GM18873 (cell line): ENCODE data around the gene IL17C.
A peak's percentile ranks its signal among the peaks of the same experiment; 100 is the strongest.

ENCODE experiments used
- ATAC-seq: cut with Tn5 transposase; IDR thresholded peaks from one replicate; pipeline ENCODE4 v1.9.1; 2021; ENCODE audit warnings: mild to moderate bottlenecking, moderate library complexity, moderate number of reproducible peaks; ENCODE audit not compliant: unreplicated experiment, low FRiP score

The IL17C gene

DNA sequence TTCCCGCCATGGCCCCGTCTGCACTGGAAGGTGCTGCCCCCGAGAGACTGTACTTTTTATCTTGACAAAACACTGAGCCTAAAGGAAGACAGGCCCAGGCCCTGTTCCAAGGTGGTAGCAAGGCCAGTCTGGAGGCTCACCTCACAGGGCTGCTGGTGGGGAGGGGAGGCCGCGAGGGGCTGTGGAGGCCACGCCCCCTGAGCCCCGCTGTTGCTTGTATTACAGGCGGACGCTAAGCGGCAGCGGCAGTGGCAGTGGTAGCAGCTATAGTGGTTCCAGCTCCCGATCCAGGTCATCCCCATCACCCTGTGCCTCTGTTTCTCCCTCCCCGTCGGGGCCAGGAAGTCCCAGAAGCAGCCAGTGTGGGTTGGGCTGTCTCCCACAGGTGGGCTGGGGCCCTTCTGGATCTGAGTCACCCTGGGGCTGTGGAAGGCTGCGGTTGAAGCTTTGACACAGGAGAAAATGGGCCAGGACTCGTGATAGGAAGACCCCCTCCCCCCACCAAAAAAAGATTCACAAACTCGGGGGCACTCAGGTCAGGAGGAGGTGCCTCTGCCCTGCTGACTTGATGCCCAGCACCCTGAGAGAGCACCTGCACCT, 13.3 kb upstream of the IL17C start:
- no peak for ATAC-seq

DNA sequence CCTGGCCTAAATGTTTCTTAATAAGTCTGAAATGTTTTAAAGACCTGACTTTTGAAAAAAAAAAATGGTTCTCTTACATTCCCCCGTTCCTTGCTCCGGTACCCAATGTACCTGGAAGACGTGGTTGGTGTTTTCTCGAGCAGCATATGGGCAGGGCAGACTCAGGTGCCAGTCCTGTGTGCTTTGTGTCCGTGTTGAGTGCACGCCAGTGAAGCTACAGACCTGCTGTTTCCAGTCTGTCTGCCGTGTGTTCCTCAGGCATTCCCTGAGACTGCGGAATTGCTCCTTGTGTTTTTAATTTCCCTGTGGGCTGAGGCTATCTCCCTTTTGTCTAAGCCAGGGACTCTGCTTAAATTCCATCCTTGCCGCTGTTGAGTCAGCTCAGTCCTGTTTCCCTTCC, 11.7 kb upstream of the IL17C start:
- ATAC-seq, result no peak

DNA sequence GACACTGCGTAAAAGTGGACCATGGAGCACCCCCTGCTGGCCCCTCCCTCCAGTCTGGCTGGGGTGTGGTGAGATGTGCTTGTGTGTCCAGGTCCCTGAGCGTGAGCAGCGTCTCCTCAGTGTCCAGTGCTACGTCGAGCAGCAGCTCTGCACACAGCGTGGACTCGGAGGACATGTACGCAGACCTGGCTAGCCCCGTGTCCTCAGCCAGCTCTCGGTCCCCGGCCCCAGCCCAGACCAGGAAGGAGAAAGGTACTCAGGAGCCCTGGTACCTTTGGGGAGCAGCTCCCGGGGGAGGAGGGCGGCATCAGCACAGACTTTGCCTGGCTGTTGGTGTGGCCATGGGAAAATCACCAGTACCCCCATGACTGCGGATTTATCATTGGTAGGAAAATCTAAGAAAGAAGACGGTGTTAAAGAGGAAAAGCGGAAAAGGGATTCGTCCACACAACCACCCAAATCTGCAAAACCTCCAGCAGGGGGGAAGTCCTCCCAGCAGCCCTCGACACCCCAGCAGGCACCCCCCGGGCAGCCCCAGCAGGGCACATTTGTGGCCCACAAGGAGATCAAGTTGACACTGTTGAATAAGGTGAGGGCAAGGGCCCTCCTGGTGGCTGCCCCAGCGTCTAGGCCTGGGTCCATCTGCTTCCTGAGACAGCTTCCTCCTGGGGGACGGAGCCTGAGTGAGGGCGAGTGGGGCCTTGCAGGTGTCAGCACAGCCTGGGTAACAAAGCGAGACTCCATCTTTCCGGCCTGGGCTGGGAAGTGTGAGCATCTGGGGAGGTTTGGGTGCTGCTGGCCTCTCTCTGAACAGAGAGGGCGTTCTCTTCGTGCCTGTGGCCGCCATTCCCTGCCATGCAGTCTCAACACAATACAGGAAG, 10.6 kb upstream of the IL17C start:
- no peak for ATAC-seq

DNA sequence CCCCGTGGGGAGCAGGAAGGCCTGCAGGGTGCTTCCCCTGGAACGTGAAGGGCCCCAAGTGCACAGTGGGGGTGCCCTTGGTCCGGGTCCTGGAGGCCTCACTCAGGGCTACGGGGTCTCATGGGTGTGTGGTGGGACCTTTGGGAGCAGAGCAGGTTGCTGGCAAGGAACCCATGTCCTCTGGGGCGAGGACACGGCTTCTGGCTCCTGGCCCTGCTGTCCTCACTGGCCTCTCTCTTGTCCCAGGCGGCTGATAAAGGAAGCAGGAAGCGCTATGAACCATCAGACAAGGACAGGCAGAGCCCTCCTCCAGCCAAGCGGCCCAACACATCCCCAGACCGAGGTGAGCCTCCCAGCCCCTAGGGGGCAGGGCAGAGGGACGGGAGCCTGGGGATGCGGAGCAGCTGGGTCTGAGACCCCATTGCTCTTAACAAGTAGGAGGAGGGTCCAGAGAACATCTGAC, 9.8 kb upstream of the IL17C start:
- no peak for ATAC-seq

DNA sequence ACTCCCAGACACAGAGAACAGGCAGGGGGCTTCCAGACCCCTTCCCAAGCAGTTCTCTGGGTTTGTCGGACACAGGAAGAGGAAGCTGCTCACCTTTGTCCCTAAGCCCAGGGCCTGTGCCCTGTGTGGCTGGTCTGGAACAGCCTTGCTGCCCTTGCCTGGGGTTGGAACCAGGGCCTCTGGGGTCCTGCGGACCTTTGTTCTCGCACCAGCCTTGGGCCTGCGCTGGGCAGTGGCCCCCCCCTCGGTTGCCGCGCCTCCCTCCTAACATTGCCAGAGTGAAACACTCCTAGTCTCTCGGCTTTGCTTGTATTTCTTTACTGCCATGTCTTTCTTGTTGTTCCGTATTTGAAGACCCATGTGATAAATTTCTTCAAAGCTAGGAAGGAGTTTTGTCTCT, 8.5 kb upstream of the IL17C start:
- ATAC-seq, result no peak

DNA sequence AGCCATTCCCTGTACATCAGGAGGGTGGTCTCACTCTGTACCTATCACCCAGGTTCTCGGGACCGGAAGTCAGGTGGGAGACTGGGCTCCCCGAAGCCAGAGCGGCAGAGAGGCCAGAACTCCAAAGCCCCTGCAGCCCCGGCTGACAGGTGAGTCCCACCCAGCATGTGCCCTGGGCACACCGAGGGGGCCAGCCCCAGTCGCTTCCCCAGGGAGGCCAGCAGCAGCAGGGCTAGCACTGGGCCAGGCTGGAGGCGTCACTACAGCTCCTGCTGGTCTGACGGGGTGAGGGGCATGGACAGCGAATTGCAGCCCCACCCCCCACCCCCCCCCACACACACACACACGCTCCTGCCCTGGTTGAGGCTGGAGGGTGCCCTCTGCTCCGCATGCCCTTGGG, 7.9 kb upstream of the IL17C start:
- ATAC-seq, result no peak

DNA sequence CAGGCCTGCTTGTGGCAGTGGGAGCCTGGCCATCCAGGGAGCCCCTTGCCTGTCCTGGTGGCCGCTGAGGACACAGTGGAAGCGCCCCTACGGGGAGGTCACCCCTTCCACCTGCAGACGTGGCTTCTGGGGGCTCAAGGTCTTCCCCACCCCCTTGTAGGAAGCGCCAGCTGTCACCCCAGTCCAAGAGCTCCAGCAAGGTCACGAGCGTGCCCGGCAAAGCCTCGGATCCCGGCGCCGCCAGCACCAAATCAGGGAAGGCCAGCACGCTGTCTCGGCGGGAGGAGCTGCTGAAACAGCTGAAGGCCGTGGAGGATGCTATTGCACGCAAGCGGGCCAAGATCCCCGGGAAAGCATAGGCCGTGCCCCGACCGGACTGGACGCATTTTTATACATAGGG, 7.4 kb upstream of the IL17C start:
- ATAC-seq, result no peak

DNA sequence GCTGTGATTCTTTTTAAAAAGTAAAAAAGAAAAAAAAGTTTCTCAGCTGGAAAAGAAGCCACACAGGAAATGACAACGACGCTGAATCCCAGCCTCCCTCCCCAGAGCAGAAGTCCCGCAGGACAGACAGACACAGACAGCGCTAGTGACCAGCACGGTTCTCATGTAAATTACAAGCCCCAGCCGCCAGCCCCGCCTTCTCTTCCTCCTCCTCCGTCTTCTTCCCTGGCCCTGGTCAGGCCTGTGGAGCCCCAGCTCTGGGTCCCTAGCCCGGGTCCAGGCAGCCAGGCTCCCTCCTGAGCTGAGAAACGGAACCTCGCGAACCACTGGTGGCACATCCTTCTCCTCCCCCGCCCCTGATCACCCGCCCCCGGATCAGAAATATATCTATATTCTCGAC, 7.0 kb upstream of the IL17C start:
- no peak for ATAC-seq

DNA sequence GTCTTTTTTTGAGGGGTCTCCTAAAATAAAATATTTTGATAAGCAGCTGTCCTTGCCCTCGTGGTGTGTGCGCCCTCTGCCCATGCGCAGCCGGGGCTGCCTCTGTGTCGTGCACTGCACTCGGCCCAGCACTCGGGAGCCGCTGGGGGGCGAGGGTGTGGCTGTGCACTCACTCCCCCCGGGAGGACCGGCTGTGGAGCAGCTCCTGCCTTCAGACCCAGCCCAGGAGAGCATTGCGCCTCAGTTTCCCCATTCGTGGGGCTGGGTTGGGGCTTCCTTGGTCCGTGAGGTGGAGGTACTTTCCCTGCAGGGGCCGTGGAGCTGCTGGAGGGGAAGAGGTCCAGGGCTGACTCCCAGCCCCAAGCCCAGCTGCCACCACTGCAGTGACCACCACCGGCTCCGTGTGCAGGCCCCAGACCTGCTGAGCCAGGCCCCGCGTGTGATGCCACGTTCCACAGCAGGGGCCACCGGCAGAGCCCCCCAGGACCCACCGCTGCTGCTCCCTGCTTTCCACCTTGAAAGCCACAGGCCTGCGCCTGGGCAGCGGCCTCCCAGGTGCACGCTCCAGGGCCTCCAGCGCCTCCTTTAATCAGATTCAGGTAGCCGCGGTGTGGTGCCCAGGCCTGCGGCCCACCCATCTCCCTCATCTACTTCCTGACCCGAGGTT, 6.3 kb upstream of the IL17C start:
- no peak for ATAC-seq

DNA sequence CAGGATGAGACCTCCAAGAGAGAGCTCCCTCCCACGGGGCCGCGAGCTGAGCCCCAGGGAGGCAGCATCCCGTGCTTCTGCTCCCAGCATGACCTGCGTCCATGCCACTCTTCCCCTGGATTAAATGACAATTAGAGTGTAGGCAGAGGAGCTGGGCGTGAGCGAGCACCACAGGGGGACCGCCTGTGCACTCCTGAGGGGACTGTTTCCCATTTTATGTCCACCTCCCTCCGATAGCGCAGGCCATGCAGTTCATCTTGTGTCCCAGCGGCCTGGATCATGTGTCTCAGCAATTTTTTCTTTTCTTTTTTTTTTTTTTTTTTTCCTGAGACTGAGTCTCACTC, 5.8 kb upstream of the IL17C start:
- no peak for ATAC-seq

DNA sequence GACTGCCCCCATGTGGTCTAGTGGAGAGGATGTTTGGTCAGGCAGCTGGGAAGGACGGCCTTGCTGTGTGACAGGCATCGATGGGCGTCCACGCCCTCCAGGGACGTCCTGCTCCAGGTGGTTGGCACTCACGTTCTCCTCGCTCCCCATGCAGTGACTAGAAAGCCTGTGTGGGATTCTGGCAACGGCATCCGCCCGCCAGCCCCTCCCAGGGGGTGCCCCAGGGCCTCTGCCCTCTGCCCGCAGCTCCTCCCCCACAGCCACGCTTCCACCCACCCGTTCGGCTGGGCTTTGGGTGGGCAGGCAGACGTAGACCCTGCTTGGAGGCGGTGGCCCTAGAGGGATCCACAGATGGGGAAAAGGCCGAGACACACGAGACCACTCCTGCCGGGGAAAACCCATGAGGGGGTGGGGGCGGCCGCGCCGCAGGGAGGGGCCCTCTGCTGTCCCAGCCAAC, 4.7 kb upstream of the IL17C start:
- ATAC-seq, result peak; percentile 25

DNA sequence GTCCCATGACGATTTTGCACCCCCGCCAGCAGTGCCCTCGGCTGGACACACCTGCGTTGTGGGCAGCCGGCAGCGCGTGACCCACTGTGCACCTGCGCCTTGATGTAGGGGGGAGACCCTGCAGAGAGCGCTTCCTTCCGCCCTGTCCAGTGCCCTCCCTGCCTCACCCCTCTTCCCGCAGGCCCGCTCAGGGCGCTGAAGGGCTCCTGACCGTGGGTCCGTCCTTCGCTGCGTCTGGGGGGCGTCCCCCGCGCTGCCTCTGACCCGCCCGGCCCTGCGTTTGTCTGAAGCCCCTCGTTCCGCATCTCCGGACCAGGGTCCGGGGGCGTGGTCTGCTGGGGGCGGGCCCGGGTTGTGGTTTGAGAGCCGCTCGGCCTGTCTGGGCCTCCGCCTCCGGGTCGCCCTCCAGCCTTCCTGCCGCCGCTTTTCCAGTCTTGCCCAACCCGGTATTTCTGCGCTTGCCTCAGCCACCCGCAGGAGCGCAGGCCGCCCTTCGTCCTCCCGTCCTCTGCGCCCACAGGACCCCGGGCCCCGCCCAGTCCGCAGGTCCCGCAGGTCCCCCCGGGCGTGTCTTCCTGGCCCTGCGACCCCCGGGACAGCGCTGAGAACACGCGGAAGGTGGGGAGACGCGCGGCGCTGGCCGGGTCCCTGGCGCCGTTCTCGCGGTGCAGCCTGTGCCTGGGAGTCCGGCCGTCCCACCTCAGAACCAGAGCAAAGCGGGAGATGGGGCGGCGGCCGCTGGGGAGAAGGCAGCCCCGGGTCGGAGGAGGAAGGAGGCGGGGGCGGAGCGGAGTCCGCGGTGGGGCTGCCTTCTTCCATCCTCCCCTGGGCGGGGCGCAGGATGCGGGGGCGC, 4.0 kb upstream of the IL17C start:
- ATAC-seq, result peak; percentile 52

DNA sequence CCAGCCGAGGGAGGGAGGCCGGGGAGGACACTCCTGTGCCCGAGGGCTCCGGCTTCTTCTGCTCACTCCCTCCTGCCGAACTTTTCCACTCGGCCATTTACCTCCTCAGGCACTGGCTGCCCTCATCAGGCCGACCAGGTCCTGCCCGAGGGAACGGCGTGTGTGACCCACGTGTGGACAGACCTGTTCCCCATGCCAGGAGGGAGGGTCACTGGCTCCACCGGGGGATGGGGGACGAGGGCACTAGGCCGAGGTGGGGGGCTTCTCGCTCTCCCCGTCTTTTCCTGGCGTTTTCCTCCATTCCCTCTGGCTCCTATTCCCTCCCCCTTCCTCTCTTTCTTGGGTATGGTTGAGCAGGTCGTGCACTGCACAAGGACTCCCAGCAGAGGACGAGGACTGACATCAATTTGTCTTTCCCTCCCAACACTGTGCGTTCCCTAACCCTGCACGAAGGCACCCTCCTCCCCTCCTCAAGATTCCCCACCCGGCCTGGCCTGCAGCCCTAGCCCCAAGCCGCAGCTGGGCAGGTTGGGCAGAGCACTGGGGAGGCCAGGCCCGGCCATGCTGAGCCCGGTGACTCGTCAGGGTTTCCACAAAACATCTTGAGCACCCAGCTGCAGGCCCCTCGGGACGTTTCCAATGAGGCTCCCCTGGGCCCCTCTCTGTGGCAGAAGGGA, 3.2 kb upstream of the IL17C start:
- no peak for ATAC-seq

DNA sequence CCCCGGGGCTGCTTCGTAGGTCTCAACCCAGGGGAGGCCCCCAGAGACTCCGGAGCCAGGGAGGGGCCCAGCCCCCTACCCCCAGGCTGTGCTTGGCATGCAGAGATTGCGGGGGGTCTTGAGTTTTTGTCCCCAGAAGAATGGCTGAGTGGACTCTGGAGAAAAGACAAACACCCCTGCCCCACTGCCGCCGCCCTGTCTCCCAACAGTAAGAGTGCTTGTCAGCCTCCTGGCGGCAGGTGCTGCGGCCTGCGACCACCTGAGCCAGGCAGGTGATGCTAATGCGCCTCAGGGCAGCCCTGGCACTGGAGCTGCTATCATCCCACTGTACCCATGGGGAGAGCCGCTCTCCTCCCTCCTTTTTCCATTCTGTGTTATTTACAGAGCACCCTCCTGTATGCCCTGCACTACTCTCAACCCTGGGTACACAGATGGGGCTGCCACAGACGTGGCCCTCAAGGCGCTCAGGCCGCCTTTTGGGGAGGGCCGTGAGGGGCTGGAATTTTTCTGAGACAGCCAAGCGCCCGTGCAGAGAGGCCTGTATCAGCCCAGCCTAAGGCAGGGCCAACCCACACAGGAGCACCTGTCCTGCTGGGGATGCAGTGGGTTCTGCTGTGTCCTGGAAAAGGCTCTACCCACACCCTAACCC, 2.6 kb upstream of the IL17C start:
- no peak for ATAC-seq

DNA sequence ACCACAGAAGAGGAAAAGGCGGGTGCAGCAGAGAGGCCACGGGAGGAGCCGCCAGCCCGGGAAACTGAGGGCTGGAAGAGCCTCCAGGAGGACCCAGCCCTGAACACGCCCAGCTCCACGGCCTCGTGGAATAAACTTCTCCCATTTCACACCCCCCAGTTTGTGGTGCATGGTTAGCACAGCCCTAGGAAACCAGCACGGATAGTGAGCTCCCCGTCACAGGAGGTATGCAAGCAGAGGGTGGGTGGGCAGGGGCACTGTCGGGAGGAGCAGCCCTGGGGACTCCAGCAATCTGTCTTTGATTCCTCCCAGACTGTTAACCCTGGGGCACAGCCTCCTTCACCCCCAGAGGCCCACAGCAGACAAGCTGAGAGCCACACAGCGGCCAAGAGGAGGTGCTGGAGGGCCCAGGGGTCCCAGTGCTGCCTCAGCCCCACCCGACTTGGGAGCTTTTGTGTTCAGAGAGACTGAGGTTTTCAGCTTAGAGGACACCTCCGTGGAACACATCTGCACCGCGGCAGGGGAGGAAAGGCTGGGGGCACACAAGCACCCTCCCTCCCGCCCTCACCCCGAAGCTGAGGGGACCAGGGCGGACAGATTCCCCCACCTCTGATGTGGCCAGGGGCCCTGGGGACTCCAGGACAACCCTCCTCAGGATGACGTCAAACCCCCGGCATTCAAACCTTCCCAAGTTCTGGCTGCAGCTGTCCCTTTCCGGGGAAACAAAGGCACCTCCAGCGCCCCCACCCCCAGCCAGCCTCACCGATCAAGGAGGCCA, 1.7 kb upstream of the IL17C start:
- ATAC-seq, result no peak

DNA sequence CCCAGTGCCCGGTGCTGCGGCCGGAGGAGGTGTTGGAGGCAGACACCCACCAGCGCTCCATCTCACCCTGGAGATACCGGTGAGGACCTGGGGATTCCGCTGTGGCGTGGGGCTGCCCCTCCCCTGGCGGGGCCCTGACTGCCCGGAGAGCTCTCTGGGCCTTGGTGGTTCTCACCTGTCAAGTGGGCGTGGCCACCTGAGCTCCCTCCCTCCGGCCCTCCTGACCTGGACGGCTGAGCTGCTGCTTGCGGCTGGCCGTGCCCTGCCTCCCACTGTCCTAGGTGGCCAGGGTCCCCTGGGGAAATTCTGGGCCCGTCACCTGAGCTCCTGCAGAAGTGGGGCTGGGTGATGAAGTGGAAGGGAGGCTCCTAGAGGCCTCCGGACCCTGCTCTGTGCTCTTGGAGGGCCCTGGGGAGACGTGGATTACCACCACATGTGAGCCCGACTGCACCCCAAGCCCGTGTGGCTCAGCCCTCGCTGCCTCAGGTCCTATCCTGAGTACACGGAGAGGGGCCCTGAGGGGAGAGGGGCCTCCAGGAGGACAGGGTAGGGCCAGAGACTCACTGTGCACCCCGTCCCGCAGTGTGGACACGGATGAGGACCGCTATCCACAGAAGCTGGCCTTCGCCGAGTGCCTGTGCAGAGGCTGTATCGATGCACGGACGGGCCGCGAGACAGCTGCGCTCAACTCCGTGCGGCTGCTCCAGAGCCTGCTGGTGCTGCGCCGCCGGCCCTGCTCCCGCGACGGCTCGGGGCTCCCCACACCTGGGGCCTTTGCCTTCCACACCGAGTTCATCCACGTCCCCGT, 1.1 kb downstream of the IL17C start:
- ATAC-seq, result no peak

DNA sequence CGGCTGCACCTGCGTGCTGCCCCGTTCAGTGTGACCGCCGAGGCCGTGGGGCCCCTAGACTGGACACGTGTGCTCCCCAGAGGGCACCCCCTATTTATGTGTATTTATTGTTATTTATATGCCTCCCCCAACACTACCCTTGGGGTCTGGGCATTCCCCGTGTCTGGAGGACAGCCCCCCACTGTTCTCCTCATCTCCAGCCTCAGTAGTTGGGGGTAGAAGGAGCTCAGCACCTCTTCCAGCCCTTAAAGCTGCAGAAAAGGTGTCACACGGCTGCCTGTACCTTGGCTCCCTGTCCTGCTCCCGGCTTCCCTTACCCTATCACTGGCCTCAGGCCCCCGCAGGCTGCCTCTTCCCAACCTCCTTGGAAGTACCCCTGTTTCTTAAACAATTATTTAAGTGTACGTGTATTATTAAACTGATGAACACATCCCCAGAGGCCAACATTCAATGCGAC, 1.7 kb downstream of the IL17C start:
- ATAC-seq, result no peak
